Colon (tissue), 2 donors: ENCODE results near the gene SNRPE.
"Not testable (repeated sequence)": the region's sequence is repeated elsewhere in the genome, so short reads cannot be mapped to it uniquely, and the experiment has no call there.

Experiments used
- FAIRE-seq: peaks from 2 replicates; lab custom pipeline; 2012; peaks lifted over from hg19 to GRCh38; lab: Jason Lieb, UNC
- donor health status: control.
- donor health status: control.

The SNRPE gene

GRCh38 chr1:203861379-203862184 lies at the start of gene SNRPE:
SNRPE (plus strand) TSS chr1:203861599; CDS start chr1:203861660, 61 bp downstream.
- no peak for FAIRE-seq

GRCh38 chr1:203813581-203814341 lies 47.6 kb upstream of the SNRPE start:
- FAIRE-seq, result no peak

- no peak for FAIRE-seq
Measured at GRCh38 chr1:203818399-203818798, 43.0 kb upstream of the SNRPE start.

GRCh38 chr1:203823306-203823705 lies 38.1 kb upstream of the SNRPE start:
- no peak for FAIRE-seq

- no peak for FAIRE-seq
Measured at GRCh38 chr1:203826175-203826574, 35.2 kb upstream of the SNRPE start.

GRCh38 chr1:203828002-203828401 lies 33.4 kb upstream of the SNRPE start:
- no peak for FAIRE-seq

- FAIRE-seq, result no peak
Measured at GRCh38 chr1:203828503-203828902, 32.9 kb upstream of the SNRPE start.

- not testable (repeated sequence) for FAIRE-seq
Measured at GRCh38 chr1:203829247-203829646, 32.2 kb upstream of the SNRPE start.

- no peak for FAIRE-seq
Measured at GRCh38 chr1:203835476-203835875, 25.9 kb upstream of the SNRPE start.

GRCh38 chr1:203839081-203839480 lies 22.3 kb upstream of the SNRPE start:
- FAIRE-seq, result no peak

- no peak for FAIRE-seq
Measured at GRCh38 chr1:203840208-203840808, 21.1 kb upstream of the SNRPE start.

- no peak for FAIRE-seq
Measured at GRCh38 chr1:203842559-203842876, 18.9 kb upstream of the SNRPE start.

GRCh38 chr1:203843435-203843834 lies 18.0 kb upstream of the SNRPE start:
- no peak for FAIRE-seq

- FAIRE-seq, result not testable (repeated sequence)
Measured at GRCh38 chr1:203853112-203853511, 8.3 kb upstream of the SNRPE start.

GRCh38 chr1:203858055-203858454 lies 3.3 kb upstream of the SNRPE start:
- FAIRE-seq, result no peak

GRCh38 chr1:203858975-203859374 lies 2.4 kb upstream of the SNRPE start:
- no peak for FAIRE-seq

GRCh38 chr1:203860396-203861025 lies 888 bp upstream of the SNRPE start:
- no peak for FAIRE-seq

- no peak for FAIRE-seq
Measured at GRCh38 chr1:203867802-203868201, 6.4 kb downstream of the SNRPE start.

- no peak for FAIRE-seq
Measured at GRCh38 chr1:203870245-203870644, 8.8 kb downstream of the SNRPE start.

- FAIRE-seq, result no peak
Measured at GRCh38 chr1:203871114-203871880, 9.9 kb downstream of the SNRPE start.

GRCh38 chr1:203873094-203873493 lies 11.7 kb downstream of the SNRPE start:
- FAIRE-seq, result no peak

- FAIRE-seq, result no peak
Measured at GRCh38 chr1:203878422-203878821, 17.0 kb downstream of the SNRPE start.
